Measurements from ENCODE around the gene TATDN3. TPM values are rescaled to one million over a fixed set of nuclear protein-coding genes. Genes with fewer than 3 reads are reported as not detected.

TATDN3 gene
- total and polyA plus RNA-seq, 9 of the 15 experiments (the other 6 are each of a cell fraction or from before 2014, with no cell fraction given): 18.3 to 79.9 (median 28.2) TPM

- TF ChIP-seq ZNF232 (CRISPR knock-in tag; IDR thresholded peaks at IDR 0.05) (no peak), HLTF (IDR thresholded peaks at IDR 0.05) (peak; percentile 95), ZBTB7A (IDR thresholded peaks at IDR 0.05; ENCODE audit: borderline replicate concordance, control insufficient read depth, low read depth, low read length) (0 out of 2 replicates have a peak, but pooled peaks have one; percentile 41), ETV5 (CRISPR knock-in tag; IDR thresholded peaks at IDR 0.05; ENCODE audit: low read depth) (peak; percentile 71), MEIS2 (IDR thresholded peaks at IDR 0.05; ENCODE audit: partially characterized antibody) (peak; percentile 30), ZNF408 (CRISPR knock-in tag; IDR thresholded peaks at IDR 0.05; ENCODE audit: low read depth) (no peak), ZNF274 (IDR thresholded peaks at IDR 0.05; ENCODE audit: borderline replicate concordance, low read depth, low read length) (peak; percentile 80; the same call in 1 of the 2 replicates), MNT (conservative IDR thresholded peaks at IDR 0.05) (peak; percentile 19 to 80; a peak in 3 of 4 replicates), MYNN (IDR thresholded peaks at IDR 0.05) (peak; percentile 91), MYNN (CRISPR knock-in tag; IDR thresholded peaks at IDR 0.05) (no peak), MAFF (IDR thresholded peaks at IDR 0.05; ENCODE audit: low read length) (peak; percentile 29), DACH1 (IDR thresholded peaks at IDR 0.05; ENCODE audit: partially characterized antibody) (peak; percentile 90), TARDBP (IDR thresholded peaks at IDR 0.05) (peak; percentile 79; the same call in 1 of the 2 replicates), ZBTB5 (IDR thresholded peaks at IDR 0.05) (no peak), ZZZ3 (IDR thresholded peaks at IDR 0.05) (no peak), NCOA6 (IDR thresholded peaks at IDR 0.05) (no peak)
- TF ChIP-seq, protein P1, sequence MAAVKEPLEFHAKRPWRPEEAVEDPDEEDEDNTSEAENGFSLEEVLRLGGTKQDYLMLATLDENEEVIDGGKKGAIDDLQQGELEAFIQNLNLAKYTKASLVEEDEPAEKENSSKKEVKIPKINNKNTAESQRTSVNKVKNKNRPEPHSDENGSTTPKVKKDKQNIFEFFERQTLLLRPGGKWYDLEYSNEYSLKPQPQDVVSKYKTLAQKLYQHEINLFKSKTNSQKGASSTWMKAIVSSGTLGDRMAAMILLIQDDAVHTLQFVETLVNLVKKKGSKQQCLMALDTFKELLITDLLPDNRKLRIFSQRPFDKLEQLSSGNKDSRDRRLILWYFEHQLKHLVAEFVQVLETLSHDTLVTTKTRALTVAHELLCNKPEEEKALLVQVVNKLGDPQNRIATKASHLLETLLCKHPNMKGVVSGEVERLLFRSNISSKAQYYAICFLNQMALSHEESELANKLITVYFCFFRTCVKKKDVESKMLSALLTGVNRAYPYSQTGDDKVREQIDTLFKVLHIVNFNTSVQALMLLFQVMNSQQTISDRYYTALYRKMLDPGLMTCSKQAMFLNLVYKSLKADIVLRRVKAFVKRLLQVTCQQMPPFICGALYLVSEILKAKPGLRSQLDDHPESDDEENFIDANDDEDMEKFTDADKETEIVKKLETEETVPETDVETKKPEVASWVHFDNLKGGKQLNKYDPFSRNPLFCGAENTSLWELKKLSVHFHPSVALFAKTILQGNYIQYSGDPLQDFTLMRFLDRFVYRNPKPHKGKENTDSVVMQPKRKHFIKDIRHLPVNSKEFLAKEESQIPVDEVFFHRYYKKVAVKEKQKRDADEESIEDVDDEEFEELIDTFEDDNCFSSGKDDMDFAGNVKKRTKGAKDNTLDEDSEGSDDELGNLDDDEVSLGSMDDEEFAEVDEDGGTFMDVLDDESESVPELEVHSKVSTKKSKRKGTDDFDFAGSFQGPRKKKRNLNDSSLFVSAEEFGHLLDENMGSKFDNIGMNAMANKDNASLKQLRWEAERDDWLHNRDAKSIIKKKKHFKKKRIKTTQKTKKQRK (IDR thresholded peaks at IDR 0.05; ENCODE audit: borderline replicate concordance, low read depth, low read length): no peak
- TF ChIP-seq, protein P2, sequence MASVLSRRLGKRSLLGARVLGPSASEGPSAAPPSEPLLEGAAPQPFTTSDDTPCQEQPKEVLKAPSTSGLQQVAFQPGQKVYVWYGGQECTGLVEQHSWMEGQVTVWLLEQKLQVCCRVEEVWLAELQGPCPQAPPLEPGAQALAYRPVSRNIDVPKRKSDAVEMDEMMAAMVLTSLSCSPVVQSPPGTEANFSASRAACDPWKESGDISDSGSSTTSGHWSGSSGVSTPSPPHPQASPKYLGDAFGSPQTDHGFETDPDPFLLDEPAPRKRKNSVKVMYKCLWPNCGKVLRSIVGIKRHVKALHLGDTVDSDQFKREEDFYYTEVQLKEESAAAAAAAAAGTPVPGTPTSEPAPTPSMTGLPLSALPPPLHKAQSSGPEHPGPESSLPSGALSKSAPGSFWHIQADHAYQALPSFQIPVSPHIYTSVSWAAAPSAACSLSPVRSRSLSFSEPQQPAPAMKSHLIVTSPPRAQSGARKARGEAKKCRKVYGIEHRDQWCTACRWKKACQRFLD (CRISPR knock-in tag; IDR thresholded peaks at IDR 0.05): peak; percentile 94
Observed at GRCh38 chr1:212860713-212861581, 69.3 kb downstream of the TATDN3 start (continued).
